GM12801 (cell line): ENCODE data around the gene RPRM.

Experiments
- TF ChIP-seq, protein P1 (sequence below): IDR thresholded peaks from one replicate; pipeline ENCODE4 v1.5.1; 2011; ENCODE audit warnings: control low read depth; ENCODE audit not compliant: insufficient read length; ENCODE audit errors: extremely low read depth

Gene RPRM

DNA sequence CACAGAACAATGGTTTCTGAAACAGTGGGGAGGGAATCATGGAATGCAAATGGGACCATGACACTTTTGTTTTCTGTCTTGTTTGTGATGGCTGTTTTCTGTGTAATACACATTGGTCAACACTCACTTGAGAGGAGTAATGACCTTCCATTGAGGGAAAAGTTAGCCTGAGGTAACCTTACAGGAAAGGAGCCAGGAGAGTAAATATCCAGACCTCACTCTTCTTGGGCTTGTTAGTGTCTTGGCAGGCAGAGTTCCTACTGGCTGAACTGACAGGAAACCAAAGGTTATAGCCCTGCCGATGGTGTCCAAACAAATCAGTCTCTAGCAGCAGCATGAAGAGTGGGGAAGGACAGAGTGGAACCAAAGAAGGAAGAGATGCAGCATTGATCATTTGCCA, 17.2 kb upstream of the RPRM start:
- TF ChIP-seq, protein P1, sequence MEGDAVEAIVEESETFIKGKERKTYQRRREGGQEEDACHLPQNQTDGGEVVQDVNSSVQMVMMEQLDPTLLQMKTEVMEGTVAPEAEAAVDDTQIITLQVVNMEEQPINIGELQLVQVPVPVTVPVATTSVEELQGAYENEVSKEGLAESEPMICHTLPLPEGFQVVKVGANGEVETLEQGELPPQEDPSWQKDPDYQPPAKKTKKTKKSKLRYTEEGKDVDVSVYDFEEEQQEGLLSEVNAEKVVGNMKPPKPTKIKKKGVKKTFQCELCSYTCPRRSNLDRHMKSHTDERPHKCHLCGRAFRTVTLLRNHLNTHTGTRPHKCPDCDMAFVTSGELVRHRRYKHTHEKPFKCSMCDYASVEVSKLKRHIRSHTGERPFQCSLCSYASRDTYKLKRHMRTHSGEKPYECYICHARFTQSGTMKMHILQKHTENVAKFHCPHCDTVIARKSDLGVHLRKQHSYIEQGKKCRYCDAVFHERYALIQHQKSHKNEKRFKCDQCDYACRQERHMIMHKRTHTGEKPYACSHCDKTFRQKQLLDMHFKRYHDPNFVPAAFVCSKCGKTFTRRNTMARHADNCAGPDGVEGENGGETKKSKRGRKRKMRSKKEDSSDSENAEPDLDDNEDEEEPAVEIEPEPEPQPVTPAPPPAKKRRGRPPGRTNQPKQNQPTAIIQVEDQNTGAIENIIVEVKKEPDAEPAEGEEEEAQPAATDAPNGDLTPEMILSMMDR = no peak

GRCh38 chr2:153488072-153488471, 9.5 kb upstream of the RPRM start:
- TF ChIP-seq, protein P1 = no peak

DNA sequence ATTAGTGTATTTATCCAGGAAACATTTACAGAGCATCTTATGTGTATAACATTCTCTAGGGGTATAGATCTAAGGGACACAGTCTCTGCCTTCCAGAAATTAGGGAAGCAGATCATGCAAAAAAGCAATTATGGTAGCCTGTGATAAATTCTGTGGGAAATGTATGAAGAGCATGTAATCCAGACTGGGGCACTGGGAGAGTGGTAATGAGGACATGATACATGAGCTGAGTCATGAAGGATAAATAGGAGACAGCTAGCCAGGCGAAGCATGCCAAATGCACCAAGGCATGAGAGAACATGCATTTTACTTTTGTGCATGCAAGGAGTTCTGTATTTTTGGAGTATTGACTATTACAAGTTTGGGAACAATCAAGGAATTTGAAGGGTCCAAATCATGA, 8.9 kb upstream of the RPRM start:
- TF ChIP-seq, protein P1 = no peak

GRCh38 chr2:153479573-153479972, 1.0 kb upstream of the RPRM start:
- TF ChIP-seq, protein P1 = no peak

DNA sequence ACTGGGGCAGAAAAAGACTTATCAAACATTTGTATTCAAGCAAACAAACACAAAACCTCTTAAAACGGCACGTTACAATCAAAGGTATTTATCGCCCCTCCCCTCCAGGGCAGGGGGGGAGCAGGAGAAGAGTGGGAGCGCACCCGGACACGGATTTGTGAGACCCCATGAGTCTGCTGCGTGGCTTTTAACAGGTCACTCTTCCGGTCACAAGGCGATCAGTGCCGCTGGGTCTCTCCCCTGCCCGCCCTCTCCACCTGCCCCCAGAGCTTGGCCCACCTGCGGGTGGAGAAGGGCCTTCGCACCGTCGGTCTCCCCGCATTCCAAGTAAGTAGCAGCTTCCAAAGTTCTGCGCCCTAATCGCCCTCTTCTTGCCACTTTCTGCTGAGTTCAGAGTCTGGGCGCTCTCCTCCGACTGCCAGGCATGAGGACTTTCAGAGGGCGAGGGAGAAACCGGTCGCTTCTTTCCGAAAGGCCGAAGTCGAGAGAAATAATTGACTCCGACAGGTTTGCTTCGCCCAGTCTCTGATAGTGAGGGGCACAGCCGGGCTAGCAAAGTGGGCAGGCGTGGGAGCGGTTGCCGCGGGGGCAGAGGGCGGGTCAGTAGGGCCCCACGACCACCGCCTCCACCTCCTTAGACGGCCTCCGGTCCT, 800 bp downstream of the RPRM start:
- TF ChIP-seq, protein P1 = no peak

DNA sequence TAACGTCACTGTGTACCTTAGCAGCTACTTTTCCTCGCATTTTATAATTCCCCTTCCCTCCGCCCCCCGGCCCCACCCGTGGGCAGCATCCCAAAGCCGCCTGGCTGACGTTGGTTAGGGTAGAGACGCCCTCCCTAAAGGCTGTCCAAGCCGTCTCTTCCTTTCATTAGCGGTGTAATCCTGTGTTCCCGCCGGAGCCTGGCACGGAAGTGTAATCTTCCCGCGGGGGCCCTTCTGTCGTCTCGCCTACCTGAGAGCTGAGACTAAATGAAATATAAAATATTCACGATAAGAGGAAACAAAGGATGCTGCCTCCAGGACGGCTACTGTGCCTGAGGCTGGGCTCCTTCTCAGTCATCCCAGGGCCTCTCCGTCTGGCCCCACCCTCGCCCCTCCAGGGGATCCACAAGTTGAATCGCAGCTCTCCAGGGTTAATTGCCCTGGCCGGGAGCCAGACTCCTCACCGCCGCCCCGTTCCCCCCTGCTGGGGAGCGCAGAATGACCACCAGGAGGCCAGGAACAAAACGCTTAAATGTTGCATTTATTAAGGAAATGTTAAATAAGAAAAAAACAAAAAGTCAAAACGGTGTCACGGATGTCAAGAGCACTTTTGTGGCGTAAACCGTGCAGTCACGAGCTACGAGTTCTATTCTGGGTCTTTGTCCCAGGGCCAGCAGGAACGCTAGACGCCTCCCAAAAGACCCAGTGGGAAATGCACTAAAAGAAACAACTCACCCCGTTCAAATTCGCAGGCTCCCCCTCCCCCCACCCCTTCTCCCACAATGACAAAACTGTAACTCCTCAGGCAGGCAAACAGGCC, 1.5 kb downstream of the RPRM start:
- TF ChIP-seq, protein P1 = no peak

- TF ChIP-seq, protein P1 = no peak
These were observed 2.1 kb downstream of the RPRM start for GRCh38 chr2:153476491-153476815.
